Thymus (tissue), 11 donors: ENCODE results near the gene CFAP74. TPM values are rescaled to one million over a fixed set of nuclear protein-coding genes. Genes with fewer than 3 reads are reported as not detected.

Source experiments
- DNase-seq, 9 donors: peaks; one replicate each; pipeline ENCODE4 v3.0.0-alpha.2; 2013; ENCODE audit warnings: low spot score in 9 of 9, low read depth in 6 of 9, missing footprints in 1 of 9
- H3K27ac ChIP-seq, 2 donors: one replicate each; pipeline ENCODE4 v1.5.1; 2013; ENCODE audit warnings: control low read depth in 1 of 2, low read depth in 1 of 2, low read length in 1 of 2, mild to moderate bottlenecking in 1 of 2, moderate library complexity in 1 of 2
- H3K27me3 ChIP-seq, 2 donors: one replicate each; pipeline ENCODE4 v1.5.1; 2013; ENCODE audit warnings: low read length in 1 of 2; ENCODE audit not compliant: control insufficient read depth in 2 of 2, insufficient read depth in 1 of 2
- H3K36me3 ChIP-seq, 2 donors: one replicate each; pipeline ENCODE4 v1.5.1; 2013; ENCODE audit warnings: low read length in 1 of 2, mild to moderate bottlenecking in 1 of 2, moderate library complexity in 1 of 2; ENCODE audit not compliant: control insufficient read depth in 2 of 2, insufficient read depth in 2 of 2
- H3K4me1 ChIP-seq, 2 donors: one replicate each; pipeline ENCODE4 v1.5.1; 2013; ENCODE audit warnings: low read length in 2 of 2; ENCODE audit not compliant: control insufficient read depth in 2 of 2, insufficient read depth in 2 of 2
- H3K4me3 ChIP-seq, 2 donors: one replicate each; pipeline ENCODE4 v1.5.1; 2013; ENCODE audit warnings: low read length in 2 of 2, control low read depth in 1 of 2, mild to moderate bottlenecking in 1 of 2
- H3K9me3 ChIP-seq, 2 donors: one replicate each; pipeline ENCODE4 v1.5.1; 2013; ENCODE audit warnings: low read length in 1 of 2, mild to moderate bottlenecking in 1 of 2; ENCODE audit not compliant: control insufficient read depth in 2 of 2, insufficient read depth in 1 of 2
- WGBS: extraction: QIAGEN DNeasy Blood & Tissue Kit; methylation state at CpG from one replicate; pipeline ENCODE4 v1.1.7; 2013; 5-methylcytosine and 5-hydroxymethylcytosine counted together
- polyA plus RNA-seq: library from polyadenylated mRNA; stranded (reverse); fragments of 200-250 nt; gene quantifications from one replicate; pipeline ENCODE4 v1.2.3, GENCODE V29; 2013
- total RNA-seq: library from RNA; stranded (reverse); fragments of 120-200 nt; gene quantifications from one replicate; pipeline ENCODE4 v1.2.4, GENCODE V29; 2013
- donor health status: healthy.

CFAP74 gene
- total and polyA plus RNA-seq, 2 donors: 0.09 to 0.16 TPM

GRCh38 chr1:1877865-1878436 lies 125.6 kb downstream of the CFAP74 start:
- no peak for DNase-seq
- Histone ChIP-seq H3K4me3 (no peak overlapping the region), H3K27me3 (no peaks in the 10 kb centered on the region), H3K36me3 (peaks cover 25 to 52% of the 10 kb centered on the region in 2 donors), H3K9me3 (no peaks in the 10 kb centered on the region), H3K4me1 (peaks cover 2% of the 10 kb centered on the region in 2 donors), H3K27ac (no peak overlapping the region)
- 95% methylated on average over 5 of the region's 5 CpGs for WGBS

DNA sequence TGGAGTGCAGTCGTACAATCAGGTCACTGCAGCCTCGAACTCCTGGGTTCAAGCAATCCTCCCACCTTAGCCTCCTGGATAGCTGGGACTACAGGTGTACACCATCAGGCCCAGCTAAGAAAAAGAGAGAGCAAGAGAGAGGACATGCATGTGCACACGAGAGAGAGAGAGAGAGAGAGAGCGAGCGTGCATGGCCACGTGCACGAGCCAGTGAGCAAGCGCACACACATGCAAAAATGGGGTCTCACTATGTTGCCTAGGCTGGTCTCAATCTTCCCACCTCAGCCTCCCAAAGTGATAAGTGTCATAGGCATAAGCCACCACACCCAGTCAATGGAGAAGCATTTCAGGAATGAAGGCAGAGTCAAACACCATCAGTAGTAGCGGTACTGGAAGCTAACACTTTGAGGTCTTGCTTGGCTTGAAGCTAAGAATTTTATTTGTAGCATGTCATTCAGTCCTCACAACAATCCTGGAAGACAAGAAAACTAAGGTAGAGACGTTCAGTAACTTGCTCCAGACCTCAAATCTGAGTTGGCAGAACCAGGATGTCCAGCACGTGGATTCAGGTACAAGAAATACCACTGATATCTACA lies 127.2 kb downstream of the CFAP74 start:
- WGBS: 95% methylated on average over 11 of the region's 11 CpGs
- no peak overlapping the region for H3K27ac ChIP-seq
- no peak overlapping the region for H3K4me3 ChIP-seq
- H3K4me1 ChIP-seq: peaks cover 4 to 5% of the 10 kb centered on the region in 2 donors
- no peak for DNase-seq
- H3K27me3 ChIP-seq: no peaks in the 10 kb centered on the region
- peaks cover 34 to 59% of the 10 kb centered on the region in 2 donors for H3K36me3 ChIP-seq
- no peaks in the 10 kb centered on the region for H3K9me3 ChIP-seq

- 100% methylated on average over 1 of the region's 1 CpG for WGBS
- H3K9me3 ChIP-seq: no peaks in the 10 kb centered on the region
- peaks cover 4 to 5% of the 10 kb centered on the region in 2 donors for H3K4me1 ChIP-seq
- no peak overlapping the region for H3K27ac ChIP-seq
- H3K27me3 ChIP-seq: no peaks in the 10 kb centered on the region
- no peak for DNase-seq
- no peak overlapping the region for H3K4me3 ChIP-seq
- peaks cover 34 to 57% of the 10 kb centered on the region in 2 donors for H3K36me3 ChIP-seq
Measured at GRCh38 chr1:1875932-1876331, 127.7 kb downstream of the CFAP74 start.

GRCh38 chr1:1874901-1875300 lies 128.7 kb downstream of the CFAP74 start:
- H3K36me3 ChIP-seq: peaks cover 34 to 59% of the 10 kb centered on the region in 2 donors
- peaks cover 4 to 5% of the 10 kb centered on the region in 2 donors for H3K4me1 ChIP-seq
- H3K27ac ChIP-seq: no peak overlapping the region
- H3K4me3 ChIP-seq: no peak overlapping the region
- H3K9me3 ChIP-seq: no peaks in the 10 kb centered on the region
- WGBS: 99% methylated on average over 7 of the region's 7 CpGs
- no peak for DNase-seq
- H3K27me3 ChIP-seq: no peaks in the 10 kb centered on the region

GRCh38 chr1:1873186-1873585 lies 130.4 kb downstream of the CFAP74 start:
- H3K27me3 ChIP-seq: no peaks in the 10 kb centered on the region
- peaks cover 3 to 4% of the 10 kb centered on the region in 2 donors for H3K4me1 ChIP-seq
- no peak overlapping the region for H3K4me3 ChIP-seq
- peaks cover 32 to 51% of the 10 kb centered on the region in 2 donors for H3K36me3 ChIP-seq
- 98% methylated on average over 2 of the region's 2 CpGs for WGBS
- DNase-seq: no peak
- no peaks in the 10 kb centered on the region for H3K9me3 ChIP-seq
- H3K27ac ChIP-seq: no peak overlapping the region

DNA sequence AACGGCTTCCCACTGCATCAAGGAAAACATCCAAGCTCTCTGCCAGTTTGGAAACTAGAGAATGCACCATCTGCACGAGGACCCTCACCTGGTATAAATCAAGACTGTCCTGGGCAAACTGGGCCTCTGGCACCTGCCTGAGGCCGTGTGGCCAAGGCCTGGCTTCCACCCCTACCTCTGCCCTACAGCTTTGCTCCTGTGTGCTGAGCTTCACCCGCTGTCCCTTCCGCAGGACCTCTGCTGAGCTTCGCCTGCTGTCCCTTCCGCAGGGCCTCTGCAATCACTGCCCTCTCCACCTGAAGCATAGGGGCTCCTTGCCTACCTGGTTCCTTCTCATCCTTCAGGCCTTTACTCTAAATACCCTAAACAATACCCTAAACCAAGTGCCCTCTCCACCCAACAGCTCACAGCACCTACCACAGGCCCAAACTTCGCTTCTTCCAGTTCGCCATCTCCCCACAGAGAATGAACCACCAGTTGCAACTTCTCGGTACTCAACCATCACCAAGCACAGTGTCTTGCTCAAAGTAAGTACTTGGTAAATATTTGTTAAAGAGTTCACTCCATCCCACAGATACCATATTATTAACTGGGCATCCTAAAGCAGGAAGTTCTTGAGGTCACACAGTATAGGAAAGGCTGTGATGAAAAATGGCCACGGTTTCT lies 131.1 kb downstream of the CFAP74 start:
- no peaks in the 10 kb centered on the region for H3K9me3 ChIP-seq
- H3K4me3 ChIP-seq: no peak overlapping the region
- H3K4me1 ChIP-seq: peaks cover 3 to 4% of the 10 kb centered on the region in 2 donors
- 94% methylated on average over 11 of the region's 11 CpGs for WGBS
- H3K27me3 ChIP-seq: no peaks in the 10 kb centered on the region
- DNase-seq: no peak
- no peak overlapping the region for H3K27ac ChIP-seq
- H3K36me3 ChIP-seq: peaks cover 32 to 44% of the 10 kb centered on the region in 2 donors

Other genes starting within 250 kb of the CFAP74 start
- 25.0 TPM for gene NADK, start 225.3 kb downstream of the CFAP74 start, total RNA-seq
- gene NADK, start 225.3 kb downstream of the CFAP74 start, polyA plus RNA-seq: 60.0 TPM
- 45.1 TPM for gene GNB1, start 112.7 kb downstream of the CFAP74 start, total RNA-seq
- 123 TPM for gene GNB1, start 112.7 kb downstream of the CFAP74 start, polyA plus RNA-seq
- 0.47 TPM for gene CALML6, start 88.5 kb downstream of the CFAP74 start, total RNA-seq
- gene CALML6, start 88.5 kb downstream of the CFAP74 start, polyA plus RNA-seq: 7.1 TPM
- gene TMEM52, start 84.5 kb downstream of the CFAP74 start, total RNA-seq: 0.28 TPM
- gene TMEM52, start 84.5 kb downstream of the CFAP74 start, polyA plus RNA-seq: 0.94 TPM
- 0.14 TPM for gene GABRD, start 15.6 kb upstream of the CFAP74 start, total RNA-seq
- 1.4 TPM for gene GABRD, start 15.6 kb upstream of the CFAP74 start, polyA plus RNA-seq
- 7.6 TPM for gene PRKCZ, start 46.6 kb upstream of the CFAP74 start, total RNA-seq
- 30.6 TPM for gene PRKCZ, start 46.6 kb upstream of the CFAP74 start, polyA plus RNA-seq
- gene FAAP20, start 191.0 kb upstream of the CFAP74 start, total RNA-seq: 20.4 TPM
- 125 TPM for gene FAAP20, start 191.0 kb upstream of the CFAP74 start, polyA plus RNA-seq
- 5.3 TPM for gene SKI, start 224.5 kb upstream of the CFAP74 start, total RNA-seq
- 16.4 TPM for gene SKI, start 224.5 kb upstream of the CFAP74 start, polyA plus RNA-seq